DOHH2 (cell line): ENCODE measurements around the gene PCDH17.

Experiments used
- EZH2phosphoT487 ChIP-seq: fragments of 200-600 bp; sonication (generic); IDR thresholded peaks from 2 replicates; pipeline ENCODE4 v1.6.1; 2017; ENCODE audit warnings: borderline replicate concordance, mild to moderate bottlenecking, antibody characterized with exemption, low read length, moderate library complexity, mixed read lengths
- TF ChIP-seq, protein P1 (sequence below): fragments of 200-600 bp; sonication (generic); IDR thresholded peaks from one replicate; pipeline ENCODE4 v1.5.1; 2014; ENCODE audit warnings: antibody characterized with exemption, mild to moderate bottlenecking, low read depth, low read length; ENCODE audit not compliant: poor library complexity, severe bottlenecking

GRCh38 chr13:57734306-57734705 lies 102.8 kb downstream of the PCDH17 start:
- TF ChIP-seq, protein P1, sequence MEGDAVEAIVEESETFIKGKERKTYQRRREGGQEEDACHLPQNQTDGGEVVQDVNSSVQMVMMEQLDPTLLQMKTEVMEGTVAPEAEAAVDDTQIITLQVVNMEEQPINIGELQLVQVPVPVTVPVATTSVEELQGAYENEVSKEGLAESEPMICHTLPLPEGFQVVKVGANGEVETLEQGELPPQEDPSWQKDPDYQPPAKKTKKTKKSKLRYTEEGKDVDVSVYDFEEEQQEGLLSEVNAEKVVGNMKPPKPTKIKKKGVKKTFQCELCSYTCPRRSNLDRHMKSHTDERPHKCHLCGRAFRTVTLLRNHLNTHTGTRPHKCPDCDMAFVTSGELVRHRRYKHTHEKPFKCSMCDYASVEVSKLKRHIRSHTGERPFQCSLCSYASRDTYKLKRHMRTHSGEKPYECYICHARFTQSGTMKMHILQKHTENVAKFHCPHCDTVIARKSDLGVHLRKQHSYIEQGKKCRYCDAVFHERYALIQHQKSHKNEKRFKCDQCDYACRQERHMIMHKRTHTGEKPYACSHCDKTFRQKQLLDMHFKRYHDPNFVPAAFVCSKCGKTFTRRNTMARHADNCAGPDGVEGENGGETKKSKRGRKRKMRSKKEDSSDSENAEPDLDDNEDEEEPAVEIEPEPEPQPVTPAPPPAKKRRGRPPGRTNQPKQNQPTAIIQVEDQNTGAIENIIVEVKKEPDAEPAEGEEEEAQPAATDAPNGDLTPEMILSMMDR, result no peak
- no peak for TF ChIP-seq EZH2phosphoT487
